B cell (primary cell): ENCODE measurements around the gene ECT2. TPM values are rescaled to one million over a fixed set of nuclear protein-coding genes. Genes with fewer than 3 reads are reported as not detected.

Experiments used
- ATAC-seq: fragments of 200-7000 bp; cut with Tn5 transposase; one replicate; pipeline ENCODE4 v1.10.0; 2021; ENCODE audit warnings: low read depth, mild to moderate bottlenecking, moderate number of reproducible peaks, moderate library complexity
- CTCF ChIA-PET: fragments of 350-600 bp; sonication (Branson Sonifier 250); formaldehyde crosslinking; loops from one replicate; lab custom pipeline; 2021; ENCODE audit warnings: antibody characterized with exemption, inconsistent platforms; lab: Charles Lee
- POLR2A ChIA-PET: fragments of 350-600 bp; sonication (Branson Sonifier 250); formaldehyde crosslinking; loops from one replicate; lab custom pipeline; 2021; ENCODE audit warnings: antibody characterized with exemption; lab: Charles Lee
- DNase-seq: peaks from one replicate; pipeline ENCODE4 v3.0.0; 2013
- H2AFZ ChIP-seq: 2 replicates; pipeline ENCODE4 v1.6.1; 2012; ENCODE audit warnings: mild to moderate bottlenecking, low read depth, low read length; ENCODE audit not compliant: insufficient read depth, poor library complexity, severe bottlenecking
- H3K27ac ChIP-seq, 2 donors: 1 replicate in 1 of 2; 2 replicates in 1 of 2; pipeline ENCODE4 v1.5.1; 2012 to 2013; ENCODE audit warnings: low read length in 2 of 2, mild to moderate bottlenecking in 2 of 2, moderate library complexity in 1 of 2
- H3K27me3 ChIP-seq, 4 experiments: fragments of 200-600 bp in 1 of 4; sonication (generic) in 1 of 4; replicated peaks in 1 of 4; 1 replicate in 2 of 4; 2 replicates in 2 of 4; pipeline versions ENCODE4 v1.6.1 to v1.7.0; 2013 to 2016; ENCODE audit warnings: low read length in 3 of 4, mild to moderate bottlenecking in 2 of 4, mixed read lengths in 1 of 4, moderate library complexity in 1 of 4; ENCODE audit not compliant: insufficient read depth in 4 of 4, control insufficient read depth in 3 of 4; ENCODE audit errors: control extremely low read depth in 1 of 4
- H3K36me3 ChIP-seq, 2 experiments: replicated peaks in 1 of 2; 1 replicate in 1 of 2; 2 replicates in 1 of 2; pipeline versions ENCODE4 v1.6.1 to v1.7.1; 2013; ENCODE audit warnings: low read length in 1 of 2; ENCODE audit not compliant: insufficient read depth in 2 of 2, control insufficient read depth in 1 of 2; ENCODE audit errors: control extremely low read depth in 1 of 2, extremely low read depth in 1 of 2
- H3K4me1 ChIP-seq, 2 donors: fragments of 200-600 bp in 1 of 2; sonication (generic) in 1 of 2; 1 replicate in 1 of 2; 2 replicates in 1 of 2; pipeline versions ENCODE4 v1.5.1 to v1.6.1; 2013 to 2017; ENCODE audit warnings: low read length in 2 of 2; ENCODE audit not compliant: control insufficient read depth in 2 of 2, insufficient read depth in 2 of 2
- H3K4me2 ChIP-seq: replicated peaks from 2 replicates; pipeline ENCODE3; 2012; ENCODE audit warnings: mild to moderate bottlenecking, low read depth, low read length; ENCODE audit not compliant: poor library complexity, severe bottlenecking
- H3K4me3 ChIP-seq, 5 experiments: fragments of 200-600 bp in 1 of 5; sonication (generic) in 1 of 5; 1 replicate in 3 of 5; 2 replicates in 2 of 5; pipeline versions ENCODE4 v1.5.1 to v1.7.0; 2011 to 2016; ENCODE audit warnings: low read length in 4 of 5, mild to moderate bottlenecking in 4 of 5, low read depth in 2 of 5, control low read depth in 1 of 5, moderate library complexity in 1 of 5; ENCODE audit not compliant: insufficient read depth in 1 of 5; ENCODE audit errors: control extremely low read depth in 1 of 5, extremely low read depth in 1 of 5
- H3K79me2 ChIP-seq: fragments of 200-600 bp; sonication (generic); one replicate; pipeline ENCODE4 v1.6.0; 2016; ENCODE audit warnings: low read length; ENCODE audit not compliant: control insufficient read depth, insufficient read depth
- H3K9ac ChIP-seq: fragments of 200-600 bp; sonication (generic); 2 replicates; pipeline ENCODE4 v1.6.1; 2017; ENCODE audit warnings: mild to moderate bottlenecking, low read length, moderate library complexity
- H3K9me3 ChIP-seq, 3 donors: one replicate each; pipeline versions ENCODE4 v1.6.1 to v1.7.1; 2013; ENCODE audit warnings: low read length in 2 of 3; ENCODE audit not compliant: control insufficient read depth in 2 of 3, insufficient read depth in 1 of 3; ENCODE audit errors: control extremely low read depth in 1 of 3
- H4K20me1 ChIP-seq: 2 replicates; pipeline ENCODE4 v1.6.0; 2012; ENCODE audit warnings: mild to moderate bottlenecking, low read length; ENCODE audit not compliant: insufficient read depth, control insufficient read depth, poor library complexity, severe bottlenecking
- H3K27ac Mint-ChIP-seq: one replicate; pipeline ENCODE4 v1.8.0; 2021; ENCODE audit warnings: mixed read lengths
- H3K27me3 Mint-ChIP-seq: one replicate; pipeline ENCODE4 v1.8.0; 2021; ENCODE audit warnings: mixed read lengths
- H3K4me1 Mint-ChIP-seq: one replicate; pipeline ENCODE4 v1.8.0; 2021; ENCODE audit warnings: mixed read lengths
- H3K4me3 Mint-ChIP-seq: one replicate; pipeline ENCODE4 v1.8.0; 2021; ENCODE audit warnings: mixed read lengths
- H3K9me3 Mint-ChIP-seq: one replicate; pipeline ENCODE4 v1.8.0; 2022; ENCODE audit warnings: mixed read lengths; ENCODE audit not compliant: insufficient read depth
- EZH2 ChIP-seq: IDR thresholded peaks from 2 replicates; pipeline ENCODE4 v1.6.1; 2012; ENCODE audit warnings: borderline replicate concordance, low read depth, mild to moderate bottlenecking, moderate library complexity, low read length; ENCODE audit not compliant: insufficient read depth, poor library complexity, severe bottlenecking
- WGBS: methylation state at CpG from one replicate; pipeline ENCODE4 v1.1.5; 2013; ENCODE audit warnings: missing lambda C conversion rate; ENCODE audit not compliant: insufficient coverage; 5-methylcytosine and 5-hydroxymethylcytosine counted together
- intact Hi-C: fragments of 100-400 bp; cut with micrococcal nuclease; formaldehyde crosslinking; loops from one replicate; pipeline ENCODE4 v1.10.0; 2022
- polyA plus RNA-seq: library from polyadenylated mRNA; depleted of rRNA; stranded (reverse); fragments of >200 nt; gene quantifications from 2 replicates; pipeline ENCODE4 v1.2.3, GENCODE V29; 2012
- total RNA-seq, 2 donors: library from RNA; stranded (reverse); fragments of 120-200 nt in 1 of 2; gene quantifications; 1 replicate in 1 of 2; 2 replicates in 1 of 2; pipeline versions ENCODE4 v1.2.3 to v1.2.4, GENCODE V29; 2013 to 2022
- TF ChIP-seq, protein P1 (sequence below): fragments of 200-600 bp; IDR thresholded peaks from one replicate; pipeline ENCODE4 v1.8.0; 2022; ENCODE audit warnings: antibody characterized with exemption, mild to moderate bottlenecking

Gene ECT2
- total and polyA plus RNA-seq, 2 donors (not counting 1 experiment from before 2014, with no cell fraction given): 1.00 to 5.1 TPM

DNA sequence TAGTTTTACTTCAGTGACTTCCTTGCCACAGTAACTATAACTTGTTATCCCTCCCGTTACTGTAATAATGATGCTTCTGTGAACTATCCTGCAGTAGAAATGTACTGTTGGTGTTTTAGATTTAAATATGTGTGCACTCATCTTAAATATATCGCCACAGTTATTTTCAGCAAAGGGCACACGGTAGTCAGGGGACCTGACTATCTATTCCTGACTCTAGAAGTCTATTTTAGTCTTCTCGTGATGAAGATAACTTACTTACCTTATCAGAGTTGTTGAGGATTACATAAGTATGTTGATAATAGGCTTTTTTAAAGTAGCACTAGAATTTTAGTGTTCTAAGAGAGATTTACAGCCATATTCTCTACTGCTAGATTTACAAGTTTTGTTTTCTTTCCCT is 65.3 kb downstream of the ECT2 start:
- DNase-seq (no peak), ATAC-seq (no peak)
- Histone ChIP-seq H3K79me2 (no peaks in the 10 kb centered on the region), H3K27me3 (no peaks in the 10 kb centered on the region), H2AFZ (no peak overlapping the region), H3K9me3 (no peaks in the 10 kb centered on the region), H3K9ac (no peak overlapping the region), H3K4me2 (no peak overlapping the region), H3K4me1 (no peaks in the 10 kb centered on the region), H3K27ac (no peak overlapping the region), H3K4me3 (no peak overlapping the region), H4K20me1 (no peaks in the 10 kb centered on the region), H3K36me3 (no peaks in the 10 kb centered on the region)
- WGBS: no CpG with 5 or more reads among the region's 4 CpGs
- intact Hi-C loops: no loop called here
- H3K9me3 Mint-ChIP-seq: no peaks in the 10 kb centered on the region
- H3K4me3 Mint-ChIP-seq: no peak overlapping the region
- H3K4me1 Mint-ChIP-seq: no peaks in the 10 kb centered on the region
- no peak for TF ChIP-seq EZH2
- TF ChIP-seq, protein P1, sequence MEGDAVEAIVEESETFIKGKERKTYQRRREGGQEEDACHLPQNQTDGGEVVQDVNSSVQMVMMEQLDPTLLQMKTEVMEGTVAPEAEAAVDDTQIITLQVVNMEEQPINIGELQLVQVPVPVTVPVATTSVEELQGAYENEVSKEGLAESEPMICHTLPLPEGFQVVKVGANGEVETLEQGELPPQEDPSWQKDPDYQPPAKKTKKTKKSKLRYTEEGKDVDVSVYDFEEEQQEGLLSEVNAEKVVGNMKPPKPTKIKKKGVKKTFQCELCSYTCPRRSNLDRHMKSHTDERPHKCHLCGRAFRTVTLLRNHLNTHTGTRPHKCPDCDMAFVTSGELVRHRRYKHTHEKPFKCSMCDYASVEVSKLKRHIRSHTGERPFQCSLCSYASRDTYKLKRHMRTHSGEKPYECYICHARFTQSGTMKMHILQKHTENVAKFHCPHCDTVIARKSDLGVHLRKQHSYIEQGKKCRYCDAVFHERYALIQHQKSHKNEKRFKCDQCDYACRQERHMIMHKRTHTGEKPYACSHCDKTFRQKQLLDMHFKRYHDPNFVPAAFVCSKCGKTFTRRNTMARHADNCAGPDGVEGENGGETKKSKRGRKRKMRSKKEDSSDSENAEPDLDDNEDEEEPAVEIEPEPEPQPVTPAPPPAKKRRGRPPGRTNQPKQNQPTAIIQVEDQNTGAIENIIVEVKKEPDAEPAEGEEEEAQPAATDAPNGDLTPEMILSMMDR: no peak
- H3K27me3 Mint-ChIP-seq: no peaks in the 10 kb centered on the region
- ChIA-PET POLR2A (no interaction called here), CTCF (no interaction called here)
- H3K27ac Mint-ChIP-seq: no peak overlapping the region

DNA sequence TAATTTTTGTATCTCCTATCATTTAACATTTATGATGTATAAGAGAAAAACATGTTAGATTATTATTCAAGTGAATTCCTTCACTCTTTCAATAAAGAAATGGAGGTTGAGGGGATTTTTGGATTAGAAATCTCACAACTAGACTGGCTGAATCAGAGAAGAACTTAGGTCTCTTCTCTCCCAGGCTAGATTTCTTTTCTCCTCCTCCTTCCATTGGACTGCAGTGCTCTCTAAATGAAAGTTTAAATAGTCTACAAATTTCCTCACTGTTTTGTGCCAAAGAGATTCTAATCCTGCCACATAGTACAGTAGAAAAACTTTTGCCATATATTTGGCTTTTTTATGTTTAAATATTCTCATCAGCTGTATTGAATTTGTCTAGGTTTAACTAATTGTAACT is 65.8 kb downstream of the ECT2 start:
- ATAC-seq: no peak
- POLR2A ChIA-PET: no interaction called here
- Histone ChIP-seq H3K4me3 (no peak overlapping the region), H3K4me1 (no peaks in the 10 kb centered on the region), H4K20me1 (no peaks in the 10 kb centered on the region), H3K27me3 (no peaks in the 10 kb centered on the region), H3K79me2 (no peaks in the 10 kb centered on the region), H3K9me3 (no peaks in the 10 kb centered on the region), H3K27ac (no peak overlapping the region), H2AFZ (no peak overlapping the region), H3K4me2 (no peak overlapping the region), H3K36me3 (no peaks in the 10 kb centered on the region), H3K9ac (no peak overlapping the region)
- H3K9me3 Mint-ChIP-seq: no peaks in the 10 kb centered on the region
- intact Hi-C loops: no loop called here
- H3K27me3 Mint-ChIP-seq: no peaks in the 10 kb centered on the region
- H3K4me3 Mint-ChIP-seq: no peak overlapping the region
- DNase-seq: no peak
- CTCF ChIA-PET: no interaction called here
- H3K4me1 Mint-ChIP-seq: no peaks in the 10 kb centered on the region
- no peak overlapping the region for H3K27ac Mint-ChIP-seq
- TF ChIP-seq, protein P1: no peak
- TF ChIP-seq EZH2: no peak
